Upper lobe of right lung (tissue), 1 donor: ENCODE measurements around the gene TUBB3. TPM values are rescaled to one million over a fixed set of nuclear protein-coding genes. Genes with fewer than 3 reads are reported as not detected.
A peak's percentile ranks its signal among the peaks of the same experiment; 100 is the strongest.

Source experiments
- ATAC-seq: fragments of 200-7000 bp; cut with Tn5 transposase; one replicate; pipeline ENCODE4 v1.9.1; 2020; ENCODE audit warnings: mild to moderate bottlenecking, moderate library complexity
- DNase-seq: peaks from one replicate; pipeline ENCODE4 v3.0.0-alpha.2; 2020
- H3K27ac ChIP-seq: fragments of 200-600 bp; one replicate; pipeline ENCODE4 v1.8.0; 2022
- H3K27me3 ChIP-seq: fragments of 200-600 bp; one replicate; pipeline ENCODE4 v1.8.0; 2022; ENCODE audit warnings: mild to moderate bottlenecking
- H3K36me3 ChIP-seq: fragments of 200-600 bp; one replicate; pipeline ENCODE4 v1.8.0; 2022
- H3K4me1 ChIP-seq: fragments of 200-600 bp; one replicate; pipeline ENCODE4 v1.8.0; 2022
- H3K4me3 ChIP-seq: fragments of 200-600 bp; one replicate; pipeline ENCODE4 v1.8.0; 2022; ENCODE audit warnings: mild to moderate bottlenecking
- H3K9me3 ChIP-seq: fragments of 200-600 bp; one replicate; pipeline ENCODE4 v1.8.0; 2022
- CTCF ChIP-seq: fragments of 200-600 bp; IDR thresholded peaks from one replicate; pipeline ENCODE4 v1.8.0; 2022; ENCODE audit warnings: antibody characterized with exemption
- intact Hi-C: fragments of 100-400 bp; cut with DNase I; formaldehyde crosslinking; loops from one replicate; pipeline ENCODE4 v1.11.0; 2022
- total RNA-seq: library from RNA; stranded (reverse); fragmentation: NEBNext Ultra II Directional; extraction: Animal tissue kit (Norgen Biotek cat#: 25700); gene quantifications from one replicate; pipeline ENCODE4 v1.2.1, GENCODE V29; 2021
- donor health status: DM: no; HTN: yes; CAD: no; lungs with severe emphysema.

TUBB3 gene
- total RNA-seq, 1 donor from 2014 or later = 1.5 TPM

- H3K27ac ChIP-seq = no peak overlapping the region
- intact Hi-C loops = no loop called here
- H3K4me1 ChIP-seq = peaks cover 5% of the 10 kb centered on the region
- H3K36me3 ChIP-seq = peaks cover 43% of the 10 kb centered on the region
- H3K9me3 ChIP-seq = no peaks in the 10 kb centered on the region
- peak; percentile 90 for ATAC-seq
- peak; percentile 88 for TF ChIP-seq CTCF
- DNase-seq = peak; percentile 87
- H3K27me3 ChIP-seq = no peaks in the 10 kb centered on the region
- no peak overlapping the region for H3K4me3 ChIP-seq
Observed at GRCh38 chr16:89909777-89910716, 13.1 kb upstream of the TUBB3 start.

GRCh38 chr16:89910717-89911354 lies 12.3 kb upstream of the TUBB3 start:
- Histone ChIP-seq H3K36me3 (peaks cover 35% of the 10 kb centered on the region), H3K4me3 (no peak overlapping the region), H3K27me3 (no peaks in the 10 kb centered on the region), H3K27ac (no peak overlapping the region), H3K4me1 (peaks cover 5% of the 10 kb centered on the region), H3K9me3 (no peaks in the 10 kb centered on the region)
- DNase-seq = no peak
- no peak for TF ChIP-seq CTCF
- intact Hi-C loops = no loop called here
- peak; percentile 2 for ATAC-seq

GRCh38 chr16:89911375-89911774 lies 11.8 kb upstream of the TUBB3 start:
- Histone ChIP-seq H3K27ac (no peak overlapping the region), H3K9me3 (no peaks in the 10 kb centered on the region), H3K27me3 (no peaks in the 10 kb centered on the region), H3K36me3 (peaks cover 30% of the 10 kb centered on the region), H3K4me3 (no peak overlapping the region), H3K4me1 (peaks cover 5% of the 10 kb centered on the region)
- ATAC-seq (no peak), DNase-seq (no peak)
- intact Hi-C loops = no loop called here
- TF ChIP-seq CTCF = no peak

GRCh38 chr16:89912143-89912542 lies 11.0 kb upstream of the TUBB3 start:
- no peak overlapping the region for H3K27ac ChIP-seq
- ATAC-seq (no peak), DNase-seq (no peak)
- peaks cover 23% of the 10 kb centered on the region for H3K36me3 ChIP-seq
- no peaks in the 10 kb centered on the region for H3K9me3 ChIP-seq
- intact Hi-C loops = no loop called here
- TF ChIP-seq CTCF = no peak
- peaks cover 7% of the 10 kb centered on the region for H3K4me1 ChIP-seq
- H3K4me3 ChIP-seq = no peak overlapping the region
- no peaks in the 10 kb centered on the region for H3K27me3 ChIP-seq

- TF ChIP-seq CTCF = no peak
- Histone ChIP-seq H3K27ac (no peak overlapping the region), H3K36me3 (peaks cover 23% of the 10 kb centered on the region), H3K4me1 (peaks cover 12% of the 10 kb centered on the region), H3K27me3 (no peaks in the 10 kb centered on the region), H3K4me3 (no peak overlapping the region), H3K9me3 (no peaks in the 10 kb centered on the region)
- ATAC-seq = no peak
- DNase-seq = no peak
- intact Hi-C loops = no loop called here
Observed at GRCh38 chr16:89912627-89913026, 10.5 kb upstream of the TUBB3 start.
